HEK293 (cell line): ENCODE results near the gene FTO.

Experiments
- ATF2 ChIP-seq: fragments of 450-650 bp; formaldehyde crosslinking; IDR thresholded peaks from 2 replicates; pipeline ENCODE4 v1.5.1; 2016; ENCODE audit warnings: missing biosample characterization, missing genetic modification characterization, low read depth
- CTCF ChIP-seq: fragments of 450-650 bp; formaldehyde crosslinking; IDR thresholded peaks from 2 replicates; pipeline ENCODE4 v1.5.1; 2016; ENCODE audit warnings: missing biosample characterization, missing genetic modification characterization
- PRDM2 ChIP-seq: fragments of 450-650 bp; formaldehyde crosslinking; IDR thresholded peaks from 2 replicates; pipeline ENCODE4 v1.5.1; 2016; ENCODE audit warnings: missing biosample characterization, missing genetic modification characterization, borderline replicate concordance
- REST ChIP-seq: fragments of 450-650 bp; formaldehyde crosslinking; IDR thresholded peaks from 2 replicates; pipeline ENCODE4 v1.5.1; 2016; ENCODE audit warnings: missing biosample characterization, missing genetic modification characterization
- SP2 ChIP-seq: fragments of 450-650 bp; formaldehyde crosslinking; IDR thresholded peaks from 2 replicates; pipeline ENCODE4 v1.5.1; 2016; ENCODE audit warnings: missing biosample characterization, missing genetic modification characterization
- ZNF114 ChIP-seq: fragments of 450-650 bp; formaldehyde crosslinking; IDR thresholded peaks from 2 replicates; pipeline ENCODE4 v1.5.0; 2017; ENCODE audit warnings: missing biosample characterization, missing genetic modification characterization
- ZNF324 ChIP-seq: fragments of 450-650 bp; formaldehyde crosslinking; IDR thresholded peaks from 2 replicates; pipeline ENCODE4 v1.5.1; 2016; ENCODE audit warnings: missing biosample characterization, missing genetic modification characterization
- ZNF48 ChIP-seq: fragments of 450-650 bp; formaldehyde crosslinking; IDR thresholded peaks from 2 replicates; pipeline ENCODE4 v1.5.1; 2016; ENCODE audit warnings: missing biosample characterization, missing genetic modification characterization
- ZNF513 ChIP-seq: fragments of 450-650 bp; IDR thresholded peaks from 2 replicates; pipeline ENCODE4 v1.5.1; 2018; ENCODE audit warnings: missing biosample characterization, missing genetic modification characterization
- ZNF544 ChIP-seq: fragments of 450-650 bp; formaldehyde crosslinking; IDR thresholded peaks from 2 replicates; pipeline ENCODE4 v1.5.0; 2017; ENCODE audit warnings: missing biosample characterization, missing genetic modification characterization
- ZNF558 ChIP-seq: fragments of 450-650 bp; formaldehyde crosslinking; IDR thresholded peaks from 2 replicates; pipeline ENCODE4 v1.5.1; 2016; ENCODE audit warnings: missing biosample characterization, missing genetic modification characterization
- ZSCAN5A ChIP-seq: fragments of 450-650 bp; formaldehyde crosslinking; IDR thresholded peaks from 2 replicates; pipeline ENCODE4 v1.5.1; 2016; ENCODE audit warnings: missing biosample characterization, missing genetic modification characterization
- TF ChIP-seq, protein P1 (sequence below): IDR thresholded peaks from 2 replicates; pipeline ENCODE4 v1.6.1; 2011; ENCODE audit warnings: mild to moderate bottlenecking, low read depth, low read length, borderline replicate concordance
- TF ChIP-seq, protein P2 (sequence below): fragments of 450-650 bp; formaldehyde crosslinking; IDR thresholded peaks from 2 replicates; pipeline ENCODE4 v1.5.1; 2016; ENCODE audit warnings: missing biosample characterization, missing genetic modification characterization

GRCh38 chr16:53964145-53964790, 260.3 kb downstream of the FTO start:
- no peak for TF ChIP-seq ZNF48 (tag by site-specific recombination)
- no peak for TF ChIP-seq REST (tag by site-specific recombination)
- no peak for TF ChIP-seq ZSCAN5A (tag by site-specific recombination)
- no peak for TF ChIP-seq CTCF
- TF ChIP-seq SP2 = no peak
- TF ChIP-seq PRDM2 (tag by site-specific recombination) = no peak
- TF ChIP-seq ZNF558 (tag by site-specific recombination) = no peak
- no peak for TF ChIP-seq ZNF324 (tag by site-specific recombination)
- TF ChIP-seq, protein P1, sequence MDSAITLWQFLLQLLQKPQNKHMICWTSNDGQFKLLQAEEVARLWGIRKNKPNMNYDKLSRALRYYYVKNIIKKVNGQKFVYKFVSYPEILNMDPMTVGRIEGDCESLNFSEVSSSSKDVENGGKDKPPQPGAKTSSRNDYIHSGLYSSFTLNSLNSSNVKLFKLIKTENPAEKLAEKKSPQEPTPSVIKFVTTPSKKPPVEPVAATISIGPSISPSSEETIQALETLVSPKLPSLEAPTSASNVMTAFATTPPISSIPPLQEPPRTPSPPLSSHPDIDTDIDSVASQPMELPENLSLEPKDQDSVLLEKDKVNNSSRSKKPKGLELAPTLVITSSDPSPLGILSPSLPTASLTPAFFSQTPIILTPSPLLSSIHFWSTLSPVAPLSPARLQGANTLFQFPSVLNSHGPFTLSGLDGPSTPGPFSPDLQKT = no peak
- no peak for TF ChIP-seq ZNF544 (tag by site-specific recombination)
- TF ChIP-seq ATF2 = no peak
- TF ChIP-seq ZNF114 (tag by site-specific recombination) = no peak
- TF ChIP-seq ZNF513 = no peak
- TF ChIP-seq, protein P2, sequence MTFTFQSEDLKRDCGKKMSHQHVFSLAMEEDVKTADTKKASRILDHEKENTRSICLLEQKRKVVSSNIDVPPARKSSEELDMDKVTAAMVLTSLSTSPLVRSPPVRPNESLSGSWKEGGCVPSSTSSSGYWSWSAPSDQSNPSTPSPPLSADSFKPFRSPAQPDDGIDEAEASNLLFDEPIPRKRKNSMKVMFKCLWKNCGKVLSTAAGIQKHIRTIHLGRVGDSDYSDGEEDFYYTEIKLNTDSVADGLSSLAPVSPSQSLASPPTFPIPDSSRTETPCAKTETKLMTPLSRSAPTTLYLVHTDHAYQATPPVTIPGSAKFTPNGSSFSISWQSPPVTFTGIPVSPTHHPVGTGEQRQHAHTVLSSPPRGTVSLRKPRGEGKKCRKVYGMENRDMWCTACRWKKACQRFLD (tag by site-specific recombination) = no peak
